KOPT-K1 (cell line): Measurements from ENCODE around the gene PDHA1.

Source experiments
- H3K27ac ChIP-seq: fragments of 200-600 bp; sonication (generic); 2 replicates; pipeline ENCODE4 v1.5.1; 2016; ENCODE audit warnings: antibody characterized with exemption, mild to moderate bottlenecking, low read depth, low read length; ENCODE audit not compliant: poor library complexity, severe bottlenecking
- H3K36me3 ChIP-seq: fragments of 200-600 bp; sonication (generic); 2 replicates; pipeline ENCODE4 v1.5.1; 2017; ENCODE audit warnings: antibody characterized with exemption, mild to moderate bottlenecking, low read length, moderate library complexity; ENCODE audit not compliant: insufficient read depth
- H3K9me3 ChIP-seq: fragments of 200-600 bp; sonication (generic); 2 replicates; pipeline ENCODE4 v1.5.1; 2017; ENCODE audit warnings: antibody characterized with exemption, low read length, mild to moderate bottlenecking; ENCODE audit not compliant: insufficient read depth, poor library complexity, severe bottlenecking

PDHA1 gene

DNA sequence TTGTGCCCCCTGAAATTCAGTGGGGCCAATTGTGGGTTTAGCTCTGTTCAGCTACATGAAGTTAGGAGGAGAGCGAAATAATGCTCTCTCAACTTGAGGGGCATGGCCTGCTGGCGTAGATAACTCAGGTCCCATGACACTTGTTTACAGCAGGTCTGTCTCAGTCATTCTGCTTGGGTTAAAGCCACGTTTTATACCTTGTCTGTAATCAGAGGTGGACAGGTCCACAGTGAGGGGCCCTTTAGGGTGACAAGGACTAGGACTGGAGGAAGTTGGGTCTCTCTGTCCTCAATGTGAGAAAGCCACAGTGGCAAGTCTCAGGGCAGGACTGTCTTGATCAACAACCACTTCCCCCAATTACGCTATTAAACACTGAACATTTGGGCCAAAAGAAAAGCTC lies 49.0 kb downstream of the PDHA1 start:
- H3K36me3 ChIP-seq = no peaks in the 10 kb centered on the region
- H3K27ac ChIP-seq = no peak overlapping the region
- H3K9me3 ChIP-seq = no peaks in the 10 kb centered on the region

DNA sequence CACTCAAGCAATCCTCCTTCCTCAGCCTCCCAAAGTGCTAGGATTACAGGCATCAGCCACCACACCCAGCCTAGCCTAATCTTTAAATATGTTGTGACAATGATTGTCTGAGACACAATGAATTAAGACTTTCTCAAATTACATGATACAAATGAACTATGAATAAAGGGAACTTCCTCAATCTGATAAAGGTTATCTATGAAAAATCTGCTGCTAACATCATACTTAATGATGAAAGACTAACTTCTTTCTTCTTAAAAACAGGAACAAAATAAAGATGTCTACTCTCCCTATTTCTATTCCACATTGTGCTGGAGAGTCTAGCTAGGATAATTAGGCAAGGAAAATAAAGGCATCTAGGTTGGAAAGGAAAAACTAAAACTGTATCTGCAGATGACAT lies 60.0 kb downstream of the PDHA1 start:
- Histone ChIP-seq H3K27ac (no peak overlapping the region), H3K36me3 (no peaks in the 10 kb centered on the region), H3K9me3 (no peaks in the 10 kb centered on the region)

DNA sequence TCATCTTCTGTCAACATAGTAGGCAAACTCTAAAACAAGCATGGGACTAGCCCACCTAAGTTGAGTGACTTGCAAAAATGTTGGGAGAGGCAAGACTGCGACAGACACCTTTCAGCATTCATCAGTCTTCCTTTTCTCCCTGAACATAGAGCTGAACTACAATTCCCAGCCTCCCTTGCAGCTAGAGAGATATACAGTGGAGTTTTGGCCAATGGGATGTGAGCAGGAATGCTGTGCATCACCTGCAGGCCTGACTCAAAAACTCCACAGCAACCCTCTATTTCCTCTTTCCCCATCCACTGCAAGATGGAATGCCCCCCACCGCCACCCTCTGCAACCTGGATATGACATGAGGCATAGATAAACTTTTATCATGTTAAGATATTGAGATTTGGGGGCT lies 66.5 kb downstream of the PDHA1 start:
- peaks cover 9% of the 10 kb centered on the region for H3K9me3 ChIP-seq
- H3K36me3 ChIP-seq = no peaks in the 10 kb centered on the region
- no peak overlapping the region for H3K27ac ChIP-seq
